GM18517 (cell line): ENCODE results near the gene STAT5B.
"Not testable (repeated sequence)": the region's sequence is repeated elsewhere in the genome, so short reads cannot be mapped to it uniquely, and the experiment has no call there.

Experiments
- ATAC-seq: cut with Tn5 transposase; IDR thresholded peaks from one replicate; pipeline ENCODE4 v1.9.1; 2021; ENCODE audit warnings: mild to moderate bottlenecking, moderate library complexity; ENCODE audit not compliant: unreplicated experiment

The STAT5B gene

DNA sequence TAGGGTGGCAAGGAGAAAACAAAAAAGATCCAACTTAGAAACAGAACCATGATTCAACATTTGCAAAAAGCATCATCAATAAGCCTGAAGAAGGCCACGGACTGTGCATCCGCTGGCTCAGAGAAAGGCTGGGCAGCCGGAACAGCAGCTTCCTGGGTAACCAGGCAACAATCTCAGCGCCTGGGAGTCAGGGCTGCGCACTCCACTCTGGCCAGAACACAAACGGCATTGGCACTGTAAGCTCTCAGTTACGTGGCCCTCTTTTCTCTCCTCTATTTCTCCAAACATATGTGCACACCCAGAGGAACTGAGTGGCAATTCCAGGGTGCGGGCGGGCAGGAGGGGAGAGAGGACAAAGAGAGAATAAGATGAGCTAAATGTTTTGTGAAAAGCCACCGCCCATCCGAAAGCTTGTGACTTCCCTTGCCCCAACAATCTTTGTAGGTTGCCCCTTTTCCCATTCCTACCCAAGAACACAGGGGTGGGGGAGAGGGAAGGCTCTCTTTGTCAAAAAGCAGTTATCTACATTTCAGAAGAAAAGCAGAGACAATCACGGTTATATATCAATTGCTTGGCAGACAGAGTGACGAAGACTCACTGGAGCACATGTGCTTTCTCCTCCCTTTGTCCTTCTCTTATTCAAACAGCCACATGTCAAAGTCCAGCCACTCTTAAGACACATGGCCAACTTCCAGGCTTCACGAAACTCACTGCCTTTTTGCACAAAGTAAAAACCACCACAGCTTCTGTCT, 75.3 kb downstream of the STAT5B start:
- no peak for ATAC-seq

DNA sequence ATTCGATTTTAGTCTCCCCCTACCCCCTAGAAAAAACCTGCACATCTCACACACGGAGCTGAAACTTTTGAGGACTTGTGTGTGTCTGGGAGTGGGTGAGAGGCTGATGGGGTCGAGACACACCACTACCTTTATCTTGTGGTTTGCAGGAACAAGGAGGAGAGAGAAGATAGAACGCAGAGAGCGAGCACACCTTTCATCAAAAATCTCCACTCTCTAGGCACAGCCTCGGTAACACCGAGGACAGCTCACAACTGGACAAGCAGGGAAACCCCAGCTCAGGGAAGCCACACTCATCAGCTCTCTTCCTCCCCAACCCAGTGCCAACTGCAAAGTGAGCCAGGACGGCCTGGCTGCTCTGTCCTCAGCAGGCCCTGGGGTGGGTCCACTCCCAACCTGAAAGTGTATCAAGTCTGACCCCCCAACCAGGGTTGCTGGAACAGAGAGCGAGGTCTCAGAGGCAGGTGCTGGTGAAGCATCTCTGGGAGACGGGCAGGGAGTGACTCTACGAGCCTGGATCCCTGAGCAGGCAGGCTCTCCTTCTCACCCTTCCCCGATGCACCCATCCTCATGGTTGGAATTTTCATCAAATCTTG, 76.7 kb downstream of the STAT5B start:
- ATAC-seq = no peak

DNA sequence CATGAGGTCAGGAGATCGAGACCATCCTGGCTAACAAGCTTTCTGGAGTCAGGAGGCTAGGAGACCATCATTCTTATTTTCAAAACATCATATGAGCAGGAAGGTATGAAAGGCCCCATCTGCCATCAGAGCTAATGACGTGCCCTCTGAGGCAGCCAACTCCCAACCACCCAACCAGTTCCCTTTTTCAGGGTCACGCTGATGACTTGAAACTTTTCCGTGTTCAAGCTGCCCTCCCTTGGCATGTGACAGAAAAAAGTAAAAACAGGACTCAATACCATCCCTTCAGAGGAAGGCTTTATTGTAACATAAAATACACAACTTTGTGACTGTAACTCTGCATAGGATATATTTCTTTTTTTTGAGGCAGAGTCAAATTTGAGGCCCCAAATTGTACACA, 77.3 kb downstream of the STAT5B start:
- ATAC-seq = no peak

DNA sequence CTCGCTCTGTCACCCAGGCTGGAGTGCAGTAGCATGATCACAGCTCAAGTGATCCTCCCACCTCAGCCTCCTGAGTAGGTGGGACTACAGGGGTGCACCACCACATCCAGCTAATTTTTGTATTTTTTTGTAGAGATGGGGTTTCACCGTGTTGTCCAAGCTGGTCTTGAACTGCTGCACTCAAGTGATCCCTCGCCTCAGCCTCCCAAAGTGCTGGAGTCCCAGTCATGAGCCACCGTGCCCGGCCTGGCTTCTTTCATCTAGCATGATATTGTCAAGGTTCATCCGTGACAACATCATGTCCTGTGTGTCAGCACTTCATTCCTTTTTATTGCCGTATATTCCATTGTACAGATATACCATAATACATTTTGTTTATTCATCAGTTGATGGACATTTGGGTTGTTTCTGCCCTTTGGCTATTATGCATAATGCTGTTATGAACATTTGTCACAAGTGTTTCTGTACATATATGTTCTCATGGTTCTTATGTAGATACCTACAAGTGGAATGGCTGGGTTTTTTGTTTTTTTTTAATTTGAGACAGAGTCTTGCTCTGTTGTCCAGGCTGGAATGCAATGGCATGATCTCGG, 78.5 kb downstream of the STAT5B start:
- ATAC-seq = no peak

DNA sequence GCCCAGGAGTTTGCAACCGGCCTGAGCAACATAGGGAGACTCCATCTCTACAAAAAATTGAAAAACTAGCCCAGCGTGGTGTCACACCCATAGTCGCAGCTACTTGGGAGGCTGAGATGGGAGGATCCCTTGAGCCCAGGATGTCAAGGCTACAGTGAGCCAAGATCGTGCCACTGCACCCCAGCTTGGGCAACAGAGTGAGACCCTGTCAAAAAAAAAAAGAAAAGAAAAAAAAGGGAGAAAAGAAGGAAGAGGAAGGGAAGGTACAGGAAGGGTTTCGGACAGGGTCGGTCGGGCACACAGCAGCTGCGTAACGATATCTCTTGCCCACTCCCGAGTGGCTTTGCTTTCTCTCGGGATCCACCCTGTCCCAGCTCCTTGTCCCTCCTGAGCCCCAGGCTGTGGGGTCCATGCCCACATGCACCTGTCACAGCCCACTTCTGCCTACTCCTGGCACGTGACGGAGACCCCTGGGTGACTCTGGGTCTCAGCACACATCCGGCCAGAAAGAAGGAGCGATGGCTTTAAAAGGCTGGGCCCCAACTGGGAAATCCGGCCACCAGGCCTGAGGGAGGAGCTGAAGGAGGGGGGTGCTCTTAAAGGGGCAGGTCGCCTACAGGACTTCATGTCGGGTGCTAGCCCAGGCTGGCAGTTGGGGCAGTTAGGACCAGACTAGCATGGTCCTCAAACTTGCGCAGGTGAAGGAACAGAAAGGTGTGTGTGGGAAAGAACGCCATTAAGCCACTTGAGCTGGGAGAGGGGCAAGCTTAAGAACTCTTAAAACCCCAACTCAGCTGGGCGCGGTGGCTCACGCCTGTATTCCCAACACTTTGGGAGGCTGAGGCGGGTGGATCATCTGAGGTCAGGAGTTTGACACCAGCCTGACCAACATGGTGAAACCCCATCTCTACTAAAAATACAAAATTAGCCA, 82.0 kb downstream of the STAT5B start, which contains the start of gene GHDC:
Gene GHDC, minus strand, starts transcription at position 526 of the 931 bp plus-strand sequence. CDS start 913 bp downstream, outside the sequence.
- ATAC-seq = peak; percentile 65

DNA sequence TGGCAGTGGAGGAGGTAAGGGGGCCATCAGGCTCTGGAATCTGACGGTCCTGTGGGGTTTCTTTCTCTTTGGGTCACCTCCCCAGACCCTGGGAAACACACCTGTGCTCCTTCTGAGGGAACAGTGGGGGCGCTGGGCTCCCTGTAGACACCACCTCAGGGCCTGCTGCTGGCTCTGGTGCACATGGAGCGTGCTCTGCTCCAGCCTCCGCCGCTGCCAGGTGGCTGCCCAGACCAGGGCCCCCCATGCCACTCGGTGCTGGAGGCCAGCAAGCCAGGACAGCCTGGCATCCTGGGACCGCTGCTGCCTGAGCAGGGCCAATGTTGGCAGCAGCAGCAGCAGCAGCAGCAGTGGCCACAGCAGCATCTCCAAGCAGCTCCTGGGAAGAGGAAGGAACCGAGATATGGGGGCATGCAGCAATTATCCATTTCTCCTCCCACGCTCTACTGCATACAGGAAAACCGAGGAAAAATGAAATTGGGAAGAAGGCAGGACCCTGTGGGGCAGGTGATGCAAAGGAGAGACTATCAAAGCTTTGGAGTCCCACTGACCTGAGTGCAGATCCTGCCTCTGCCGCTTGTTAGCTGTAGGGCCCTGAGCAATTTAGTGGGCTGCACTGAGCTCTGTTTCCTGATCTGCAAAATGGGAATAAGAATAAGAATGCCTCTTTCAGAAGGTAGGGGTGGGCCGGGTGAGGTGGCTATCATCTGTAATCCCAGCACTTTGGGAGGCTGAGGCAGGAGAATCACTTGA, 82.8 kb downstream of the STAT5B start:
- ATAC-seq = no peak

DNA sequence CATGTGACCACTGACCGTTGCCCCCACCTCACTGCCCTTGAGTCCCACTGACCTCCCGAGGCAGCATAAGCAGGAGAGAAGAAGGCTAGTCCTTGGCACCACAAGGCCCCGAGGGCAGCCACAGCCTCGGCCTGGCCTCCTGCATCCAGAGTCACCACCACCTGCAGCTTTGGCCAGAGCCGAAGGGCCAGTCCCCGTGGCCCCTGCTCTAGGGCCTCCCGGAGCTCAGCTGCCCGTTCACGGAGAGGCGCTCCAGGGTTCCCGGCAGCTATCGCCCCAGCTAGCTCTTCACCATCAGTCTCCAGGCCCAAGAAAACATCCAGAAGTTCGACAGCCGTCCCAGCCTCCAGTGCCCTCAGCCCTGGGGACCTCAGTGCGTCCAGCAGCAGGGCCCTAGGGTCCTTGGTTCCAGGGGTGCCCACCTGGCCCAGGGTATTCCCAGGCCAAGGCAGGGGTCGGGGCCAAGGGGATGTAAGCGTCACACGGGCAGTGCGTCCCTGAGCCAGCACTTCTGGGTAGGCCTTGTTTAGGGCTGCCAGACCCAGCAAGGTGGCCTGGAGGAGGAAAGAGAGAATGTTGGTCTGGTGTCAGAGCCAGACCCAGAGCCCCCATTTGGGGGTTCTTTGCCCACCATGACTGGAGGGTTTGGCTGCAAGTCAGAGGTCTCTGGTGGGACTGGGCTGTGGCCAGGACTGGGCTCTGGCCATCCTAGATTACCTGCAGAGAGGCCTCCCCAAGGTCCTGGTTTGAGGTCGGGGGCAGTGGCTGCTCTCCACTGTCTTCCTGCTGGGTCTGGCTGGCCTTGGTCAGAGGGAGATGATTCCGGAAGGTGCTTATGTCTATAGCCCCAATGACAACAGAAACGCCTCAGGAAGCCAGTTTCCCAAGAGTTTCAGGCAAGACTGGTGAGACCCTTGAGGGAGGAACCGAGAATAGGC, 83.7 kb downstream of the STAT5B start:
- no peak for ATAC-seq

DNA sequence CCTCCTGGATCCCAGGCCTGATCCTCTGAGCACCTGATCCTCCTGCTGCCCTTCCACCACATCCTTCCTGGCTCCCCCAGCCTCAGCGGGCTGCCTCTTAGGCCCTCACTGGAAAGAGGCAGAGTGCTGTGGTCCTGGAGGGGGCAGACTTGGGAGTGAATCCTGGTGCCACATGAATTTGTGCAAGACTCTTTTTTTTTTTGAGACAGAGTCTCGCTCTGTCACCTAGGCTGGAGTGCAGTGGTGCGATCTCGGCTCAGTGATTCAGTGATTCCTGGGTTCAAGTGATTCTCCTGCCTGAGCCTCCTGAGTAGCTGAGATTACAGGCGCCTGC, 84.9 kb downstream of the STAT5B start:
- ATAC-seq = no peak

DNA sequence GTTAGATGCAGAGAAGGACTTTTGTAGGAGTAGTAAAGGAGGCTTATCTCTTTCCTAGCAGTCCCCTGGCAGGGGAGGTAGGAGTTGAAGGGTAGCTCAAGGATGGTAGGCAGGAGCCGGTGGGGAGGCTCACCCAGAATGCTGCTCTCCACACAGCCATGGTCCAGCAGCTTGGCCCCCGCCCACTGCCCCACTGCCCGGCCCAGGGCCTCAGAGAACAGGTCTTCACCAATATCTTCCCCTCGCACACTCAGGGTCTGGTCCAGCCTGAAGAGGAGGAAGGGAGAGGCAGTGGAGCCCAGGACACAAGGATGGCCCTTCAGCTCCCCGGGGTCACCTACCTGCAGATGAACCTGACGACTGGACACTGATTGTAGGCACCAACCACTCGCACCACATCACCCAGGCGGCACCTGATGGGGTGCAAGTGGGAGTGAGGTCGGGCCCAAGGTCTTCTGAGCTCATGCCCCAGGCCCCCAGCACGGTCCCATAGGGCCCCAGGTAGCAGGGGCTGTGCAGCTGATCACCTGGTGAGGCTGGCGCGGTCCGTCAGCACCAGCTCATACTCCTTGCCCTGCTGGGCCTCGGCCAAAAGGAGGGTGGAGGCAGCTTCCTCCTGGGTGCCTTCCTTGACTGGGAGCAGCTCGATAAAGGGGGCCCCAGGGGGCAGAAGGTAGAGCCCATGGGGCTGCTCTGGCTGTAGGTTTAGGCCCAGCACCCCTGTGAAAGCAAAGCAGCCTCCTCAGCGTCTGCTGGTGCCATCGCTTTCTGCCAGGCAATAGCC, 85.5 kb downstream of the STAT5B start:
- ATAC-seq = no peak

DNA sequence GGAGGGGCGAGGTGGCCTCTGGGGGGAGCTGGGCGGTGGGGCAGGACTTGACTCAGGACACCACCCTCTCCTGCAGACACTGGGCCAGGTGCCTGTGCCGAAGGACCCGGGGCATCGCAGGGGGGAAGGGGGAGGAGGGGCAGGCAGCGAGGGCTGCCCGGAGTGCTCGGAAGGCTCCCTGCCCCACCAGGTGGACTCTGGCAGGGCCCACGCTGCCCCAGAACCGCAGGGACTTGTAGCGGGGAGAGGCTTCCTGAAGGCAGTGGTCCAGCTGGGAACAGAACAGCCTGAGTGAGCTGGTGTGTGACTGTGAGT, 86.6 kb downstream of the STAT5B start:
- no peak for ATAC-seq

DNA sequence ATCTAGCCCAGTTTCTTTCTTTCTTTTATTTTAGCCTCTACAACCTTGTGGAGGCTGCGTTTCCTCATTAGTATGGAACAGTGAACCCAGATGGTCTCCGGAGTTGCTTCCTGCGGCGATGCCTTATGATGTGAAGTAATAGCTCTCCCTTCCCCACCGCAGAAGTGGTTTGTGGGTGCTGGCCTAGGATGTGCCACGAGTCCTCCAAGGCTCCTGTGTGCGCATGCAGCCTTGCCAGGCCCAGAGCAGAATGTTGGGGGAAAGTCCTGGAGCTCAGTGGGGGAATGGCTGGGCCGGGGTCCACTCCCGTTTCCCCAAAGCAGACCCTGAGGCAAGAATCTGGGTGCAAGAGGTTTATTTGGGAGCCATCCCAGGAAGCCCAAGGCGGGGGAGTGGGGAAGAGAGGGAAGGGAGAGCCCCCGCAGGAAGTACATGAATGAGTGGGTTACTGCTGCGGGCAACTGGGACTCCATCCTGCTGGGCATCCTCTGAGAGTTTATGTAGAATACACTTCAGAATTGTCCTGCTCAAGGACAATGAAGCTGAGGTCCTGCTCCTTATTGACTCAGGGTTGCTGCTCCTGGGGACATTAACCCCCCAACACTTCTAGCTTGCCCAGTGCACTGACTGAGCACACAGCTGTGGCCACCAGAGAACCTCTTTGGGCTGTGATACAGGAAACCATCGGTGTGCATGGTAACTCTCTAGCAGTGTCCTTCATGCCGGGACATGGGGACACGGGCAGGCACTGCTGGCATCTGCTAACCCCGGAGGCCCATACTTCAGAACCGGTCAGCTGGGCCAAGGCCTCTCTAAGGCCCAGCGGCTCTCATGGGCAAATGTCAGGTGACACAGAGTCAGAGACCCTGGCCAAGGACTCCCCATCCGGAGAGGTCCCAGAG, 87.2 kb downstream of the STAT5B start:
- no peak for ATAC-seq

DNA sequence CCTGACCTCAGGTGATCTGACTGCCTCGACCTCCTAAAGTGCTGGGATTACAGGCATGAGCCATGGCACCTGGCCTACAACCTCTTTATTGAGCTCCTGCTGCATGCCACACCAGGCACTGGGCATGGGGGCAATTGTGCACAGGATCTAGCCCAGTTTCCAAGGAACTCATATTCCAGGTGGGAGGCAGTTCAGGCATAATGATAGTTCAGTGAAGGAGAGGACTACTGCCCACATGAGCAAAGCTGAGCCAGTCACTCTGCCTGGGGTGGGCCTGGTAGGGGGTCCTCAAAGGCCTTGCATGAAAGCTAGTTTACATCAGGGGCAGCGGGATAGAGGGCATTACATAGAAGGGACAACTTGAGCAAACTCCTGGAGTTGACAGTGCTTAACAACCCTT, 88.4 kb downstream of the STAT5B start:
- no peak for ATAC-seq

DNA sequence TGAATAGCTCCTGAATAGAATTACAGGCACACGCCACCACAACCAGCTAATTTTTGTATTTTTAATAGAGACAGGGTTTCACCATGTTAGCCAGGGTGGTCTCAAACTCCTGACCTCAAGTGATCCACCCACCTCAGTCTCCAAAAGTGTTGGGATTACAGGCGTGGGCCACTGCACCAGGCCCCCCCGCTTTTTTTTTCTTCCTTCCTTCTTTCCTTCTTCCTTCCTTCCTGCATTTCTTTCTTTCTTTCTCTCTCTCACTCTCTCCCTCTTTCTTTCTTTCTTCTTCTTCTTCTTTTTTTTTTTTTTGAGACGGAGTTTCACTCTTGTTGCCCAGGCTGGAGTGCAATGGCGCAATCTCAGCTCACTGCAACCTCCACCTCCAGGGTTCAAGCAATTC, 90.0 kb downstream of the STAT5B start:
- ATAC-seq = not testable (repeated sequence)

DNA sequence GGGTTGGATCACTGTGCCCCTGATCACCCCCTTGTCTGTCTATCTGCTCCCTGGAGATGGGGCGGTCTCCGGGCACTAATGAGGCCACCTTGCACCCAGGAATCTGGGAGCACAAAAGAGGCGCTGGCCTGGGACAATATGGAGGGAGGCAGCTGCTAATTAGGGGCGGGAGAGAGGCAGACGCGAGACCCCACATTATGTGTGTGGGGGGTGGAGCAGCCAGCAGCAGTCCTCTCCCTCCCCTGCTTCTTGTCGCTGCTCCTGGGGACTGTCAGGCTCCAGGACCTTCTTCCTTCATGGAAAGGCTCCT, 90.6 kb downstream of the STAT5B start:
- ATAC-seq = no peak

DNA sequence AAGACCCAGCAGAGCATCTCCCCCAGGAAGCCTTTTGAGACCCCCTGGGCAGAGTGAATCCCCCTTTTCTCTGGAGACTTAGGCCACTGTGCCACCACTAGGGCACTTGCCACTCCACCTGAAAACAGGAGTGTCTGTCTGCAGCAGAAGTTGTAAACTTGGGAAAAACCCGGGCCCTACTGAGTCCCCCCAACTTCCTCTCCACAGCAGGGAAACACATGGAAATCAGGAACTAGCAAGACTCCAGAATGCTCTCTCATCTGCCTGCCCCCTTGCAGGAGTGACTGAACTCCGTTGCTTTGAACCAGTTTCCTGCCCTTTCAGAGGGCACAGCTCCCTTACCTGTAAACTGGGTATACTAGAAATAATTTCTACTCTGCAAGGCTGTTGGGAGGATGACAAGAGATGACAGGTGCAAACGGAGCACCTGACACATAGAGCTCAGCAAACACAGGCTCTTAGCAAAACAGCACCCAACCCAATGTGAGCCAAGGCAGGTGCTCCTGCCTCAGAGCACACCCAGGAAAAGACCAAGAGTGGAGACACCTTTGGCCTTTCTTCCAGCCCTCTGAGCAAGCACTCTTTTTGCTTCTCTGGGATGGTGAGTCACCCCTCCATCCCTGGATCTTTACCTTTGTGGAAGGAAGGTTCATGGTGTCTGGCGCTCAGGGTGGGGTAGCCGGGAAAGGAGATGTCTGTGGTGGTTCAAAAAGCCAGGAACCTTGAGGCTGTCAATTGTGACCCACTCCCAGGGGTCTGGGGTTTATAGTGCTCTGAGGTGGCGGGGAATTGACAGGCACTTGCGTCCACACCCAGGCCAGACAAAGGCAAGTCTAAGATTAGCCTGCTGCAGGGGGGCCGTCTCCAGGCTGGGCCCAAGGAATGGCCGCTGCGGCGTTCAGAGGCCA, 91.2 kb downstream of the STAT5B start, which contains the start of gene HCRT:
Gene HCRT, minus strand, starts transcription at position 740 of the 908 bp plus-strand sequence. Its CDS starts 87 bp downstream, at position 653.
- ATAC-seq = no peak

DNA sequence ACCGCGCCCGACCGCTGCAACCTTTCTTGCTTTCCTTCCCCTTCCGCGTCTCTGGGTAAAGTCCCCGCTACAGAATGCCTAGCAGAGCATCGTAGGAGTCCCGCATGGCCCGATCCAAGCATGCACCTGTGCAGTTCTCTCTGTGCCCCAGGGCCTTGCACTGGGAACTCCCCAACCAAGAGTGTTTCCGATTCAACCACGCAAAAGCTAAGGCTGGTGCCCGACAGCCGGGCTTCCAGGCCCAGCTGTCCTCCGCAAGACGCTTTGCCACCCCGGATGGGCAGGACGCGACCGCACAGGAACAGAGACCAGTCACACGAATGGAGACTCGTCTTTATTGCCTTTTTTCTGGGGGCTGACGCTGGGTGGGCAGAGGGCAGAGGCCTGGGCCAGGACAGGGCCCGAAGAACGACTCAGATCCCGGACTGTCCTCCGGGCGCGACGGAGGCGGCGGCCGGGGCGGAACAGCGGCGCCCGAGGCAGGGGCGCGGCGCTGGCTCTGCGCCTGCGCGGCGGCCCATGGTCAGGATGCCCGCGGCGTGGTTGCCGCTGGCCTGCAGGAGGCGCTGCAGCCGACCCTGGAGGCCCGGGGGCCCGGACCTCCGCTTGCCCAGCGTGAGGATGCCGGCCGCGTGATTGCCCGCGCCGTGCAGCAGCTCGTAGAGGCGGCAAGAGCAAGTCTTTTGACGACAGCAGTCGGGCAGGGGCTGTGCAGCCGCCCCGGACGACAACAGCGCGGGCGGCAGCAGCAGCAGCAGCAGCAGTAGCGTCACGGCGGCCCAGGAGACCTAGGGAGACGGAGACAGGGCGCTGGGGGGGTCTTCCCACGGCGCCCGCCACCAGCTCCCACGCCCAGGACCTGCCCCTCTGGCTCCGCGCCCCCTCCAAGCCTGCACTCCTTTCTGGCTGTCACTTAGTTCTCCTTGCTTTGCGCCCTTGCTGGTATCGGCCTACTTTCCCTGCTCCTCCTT, 92.2 kb downstream of the STAT5B start:
- ATAC-seq = peak; percentile 65
